ENCODE results near the gene MCM10. TPM values are rescaled to one million over a fixed set of nuclear protein-coding genes. Genes with fewer than 3 reads are reported as not detected.

The MCM10 gene
- total RNA-seq, 4 donors from 2014 or later: 2.3 to 9.2 (median 4.0) TPM

GRCh38 chr10:13182424-13182823, 21.1 kb downstream of the MCM10 start:
- Histone ChIP-seq H3K27ac (no peak overlapping the region), H3K4me3 (no peak overlapping the region), H3K4me1 (peaks cover 0 to 13% (median 0%) of the 10 kb centered on the region in 3 donors), H3K27me3 (no peaks in the 10 kb centered on the region), H3K9me3 (no peaks in the 10 kb centered on the region), H3K36me3 (no peaks in the 10 kb centered on the region)
- intact Hi-C loops (cut with DNase I): no loop called here
- WGBS, 2 donors: 85 to 100% methylated on average over 1 of the region's 1 CpG
- TF ChIP-seq CTCF (IDR thresholded peaks at IDR 0.05) (no peak), POLR2A (IDR thresholded peaks at IDR 0.05) (no peak)
- no peak for DNase-seq

DNA sequence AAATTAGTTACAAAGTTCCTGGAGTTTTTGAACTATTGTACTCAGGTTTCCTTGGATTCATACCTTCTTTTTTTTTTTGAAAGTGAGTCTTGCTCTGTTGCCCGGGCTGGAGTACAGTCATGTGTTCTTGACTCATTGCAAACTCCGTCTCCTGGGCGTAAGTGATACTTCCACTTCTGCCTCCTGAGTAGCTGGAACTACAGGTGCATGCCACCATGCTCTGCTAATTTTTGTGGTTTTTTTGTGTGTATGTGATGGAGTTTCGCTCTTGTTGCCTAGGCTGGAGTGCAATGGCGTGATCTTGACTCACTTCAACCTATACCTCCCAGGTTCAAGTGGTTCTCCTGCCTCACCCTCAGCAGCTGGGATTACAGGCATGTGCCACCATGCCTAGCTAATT, 22.3 kb downstream of the MCM10 start:
- Histone ChIP-seq H3K9me3 (no peaks in the 10 kb centered on the region), H3K27me3 (no peaks in the 10 kb centered on the region), H3K27ac (no peak overlapping the region), H3K4me3 (no peak overlapping the region), H3K36me3 (no peaks in the 10 kb centered on the region), H3K4me1 (peaks cover 0 to 13% (median 0%) of the 10 kb centered on the region in 3 donors)
- intact Hi-C loops (cut with DNase I): no loop called here
- 69 to 79% methylated on average over 5 of the region's 5 CpGs for WGBS, 2 donors
- DNase-seq: no peak
- TF ChIP-seq POLR2A (IDR thresholded peaks at IDR 0.05) (no peak), CTCF (IDR thresholded peaks at IDR 0.05) (no peak)

GRCh38 chr10:13184276-13184675, 22.9 kb downstream of the MCM10 start:
- peak overlapping the region in 1 of 4 donors; percentile 25 for H3K27ac ChIP-seq
- no peaks in the 10 kb centered on the region for H3K36me3 ChIP-seq
- DNase-seq: no peak
- H3K4me1 ChIP-seq: peaks cover 0 to 13% (median 0%) of the 10 kb centered on the region in 3 donors
- TF ChIP-seq POLR2A (IDR thresholded peaks at IDR 0.05) (no peak), CTCF (IDR thresholded peaks at IDR 0.05) (no peak)
- intact Hi-C loops (cut with DNase I): no loop called here
- H3K27me3 ChIP-seq: no peaks in the 10 kb centered on the region
- WGBS, 2 donors: 75 to 80% methylated on average over 1 to 2 of the region's 2 CpGs
- no peaks in the 10 kb centered on the region for H3K9me3 ChIP-seq
- H3K4me3 ChIP-seq: no peak overlapping the region

DNA sequence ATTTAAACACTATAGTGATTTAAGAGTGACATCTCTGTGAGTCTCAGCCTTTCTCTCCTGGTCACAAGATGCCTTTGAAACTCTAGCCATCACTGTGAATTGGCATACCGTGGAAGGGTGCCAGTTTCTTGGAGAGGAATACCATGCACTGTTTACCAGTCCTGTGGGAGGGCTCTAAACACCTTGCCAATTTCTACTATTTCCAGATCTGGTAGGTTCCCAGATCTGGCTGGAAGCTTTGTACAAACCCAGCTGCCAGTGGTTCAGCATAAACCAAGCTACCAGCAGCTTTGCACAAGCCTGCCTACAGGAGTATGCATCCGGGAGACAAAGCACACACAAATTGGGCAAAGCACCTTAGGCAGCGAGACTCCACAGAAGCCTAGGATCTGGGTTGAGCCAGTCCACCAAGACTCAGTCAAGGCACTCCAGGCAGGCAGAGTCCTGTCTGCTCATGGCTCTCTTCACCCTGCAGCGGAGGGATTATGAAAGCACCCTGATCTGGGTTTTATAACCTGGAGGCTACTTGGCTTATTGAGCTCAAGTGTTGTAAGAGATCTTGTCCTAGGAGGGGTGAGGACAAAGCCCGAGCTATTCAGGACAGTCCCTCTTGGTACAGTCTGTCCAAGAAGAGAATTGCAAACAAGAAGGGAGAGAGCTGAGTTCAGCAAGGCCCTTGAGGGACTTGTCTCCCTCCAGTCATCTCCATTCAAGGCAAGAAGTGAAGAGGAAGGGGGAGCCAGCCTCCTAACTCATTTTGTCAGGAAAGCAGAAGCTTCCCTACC, 23.6 kb downstream of the MCM10 start:
- Histone ChIP-seq H3K4me3 (no peak overlapping the region), H3K27ac (peak overlapping the region in 2 of 4 donors; percentile 19 to 26), H3K4me1 (peaks cover 0 to 15% (median 0%) of the 10 kb centered on the region in 3 donors), H3K36me3 (no peaks in the 10 kb centered on the region), H3K9me3 (no peaks in the 10 kb centered on the region), H3K27me3 (no peaks in the 10 kb centered on the region)
- intact Hi-C loops (cut with DNase I): no loop called here
- TF ChIP-seq POLR2A (IDR thresholded peaks at IDR 0.05) (no peak), CTCF (IDR thresholded peaks at IDR 0.05) (no peak)
- WGBS, 2 donors: 34 to 50% methylated on average over 3 to 5 of the region's 5 CpGs
- no peak for DNase-seq

GRCh38 chr10:13187135-13187534, 25.8 kb downstream of the MCM10 start:
- no peak overlapping the region for H3K4me3 ChIP-seq
- no peaks in the 10 kb centered on the region for H3K36me3 ChIP-seq
- no peak overlapping the region for H3K27ac ChIP-seq
- 92 to 98% methylated on average over 3 of the region's 3 CpGs for WGBS, 2 donors
- peaks cover 0 to 16% (median 0%) of the 10 kb centered on the region in 3 donors for H3K4me1 ChIP-seq
- intact Hi-C loops (cut with DNase I): no loop called here
- H3K27me3 ChIP-seq: no peaks in the 10 kb centered on the region
- TF ChIP-seq CTCF (IDR thresholded peaks at IDR 0.05): no peak
- H3K9me3 ChIP-seq: no peaks in the 10 kb centered on the region
- no peak for DNase-seq
